Activated CD4-positive, CD25-positive, alpha-beta regulatory T cell treated with anti-CD3 and anti-CD28 coated beads, Interleukin-2, amount 50 U/mL, for 24 hours (primary cell): ENCODE data around the gene CUX1.
"Not testable (repeated sequence)": the region's sequence is repeated elsewhere in the genome, so short reads cannot be mapped to it uniquely, and the experiment has no call there.

ENCODE experiments used
- ATAC-seq, 2 donors: fragments of 150-1000 bp; cut with Tn5 transposase; one replicate each; pipeline ENCODE4 v1.10.0; 2021; ENCODE audit warnings: mild to moderate bottlenecking in 1 of 2, moderate library complexity in 1 of 2

CUX1 gene

DNA sequence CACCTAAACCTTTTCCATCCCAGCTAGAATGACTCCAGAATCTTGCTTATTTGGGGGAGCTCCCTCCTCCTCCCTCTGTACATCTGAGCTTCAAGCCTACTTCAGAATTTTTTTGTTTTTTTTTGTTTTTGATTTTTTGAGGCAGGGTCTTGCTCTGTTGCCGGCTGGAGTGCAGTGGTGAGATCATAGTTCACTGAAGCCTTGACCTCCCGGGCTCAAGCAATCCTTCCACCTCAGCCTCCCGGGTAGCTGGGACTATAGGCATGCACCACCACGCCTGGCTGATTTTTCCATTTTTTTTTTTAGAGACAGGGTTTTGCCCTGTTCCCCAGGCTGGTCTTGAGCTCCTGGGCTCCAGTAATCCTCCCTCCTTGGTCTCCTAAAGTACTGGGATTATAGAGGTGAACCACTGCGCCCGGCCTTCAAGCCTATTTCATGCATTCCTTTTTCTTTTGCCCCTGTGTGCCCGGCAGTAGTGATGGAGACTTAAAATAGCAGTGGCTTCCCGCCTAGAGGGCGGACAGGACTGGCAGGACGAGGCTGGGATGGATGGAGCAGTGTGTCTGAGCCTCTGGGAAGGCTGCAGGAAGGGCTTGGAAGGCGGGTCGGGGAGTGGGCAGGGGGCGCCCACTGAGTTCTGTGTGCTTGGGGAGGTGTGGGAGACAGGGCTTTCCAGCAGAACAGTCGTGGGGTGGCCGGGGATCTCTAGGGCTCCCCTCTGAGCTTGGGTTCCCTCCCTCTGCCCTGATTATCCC lies 8.8 kb downstream of the CUX1 start:
- ATAC-seq, result no peak

GRCh38 chr7:101828301-101829020 lies 11.0 kb downstream of the CUX1 start:
- no peak for ATAC-seq

GRCh38 chr7:101829374-101829773 lies 11.9 kb downstream of the CUX1 start:
- no peak for ATAC-seq

DNA sequence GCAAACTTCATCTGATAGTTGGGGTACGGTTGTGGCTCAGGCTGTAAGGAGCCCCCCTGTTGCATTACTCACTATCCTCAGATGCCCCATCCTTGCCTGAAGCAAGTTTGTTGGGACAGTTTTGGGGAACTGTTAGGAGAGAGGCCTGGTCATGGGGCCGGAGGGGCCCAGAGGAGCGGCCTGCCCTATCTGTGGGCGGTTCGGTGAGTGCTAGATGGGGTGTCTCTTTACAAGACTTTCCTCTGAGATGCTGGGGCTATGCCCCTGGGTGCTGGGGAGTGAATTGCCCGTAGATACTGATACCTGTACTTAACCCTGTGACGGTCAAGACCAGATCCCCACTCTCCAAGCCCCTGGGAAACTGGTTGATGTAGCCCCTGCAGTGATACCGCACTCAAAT lies 12.4 kb downstream of the CUX1 start:
- no peak for ATAC-seq

DNA sequence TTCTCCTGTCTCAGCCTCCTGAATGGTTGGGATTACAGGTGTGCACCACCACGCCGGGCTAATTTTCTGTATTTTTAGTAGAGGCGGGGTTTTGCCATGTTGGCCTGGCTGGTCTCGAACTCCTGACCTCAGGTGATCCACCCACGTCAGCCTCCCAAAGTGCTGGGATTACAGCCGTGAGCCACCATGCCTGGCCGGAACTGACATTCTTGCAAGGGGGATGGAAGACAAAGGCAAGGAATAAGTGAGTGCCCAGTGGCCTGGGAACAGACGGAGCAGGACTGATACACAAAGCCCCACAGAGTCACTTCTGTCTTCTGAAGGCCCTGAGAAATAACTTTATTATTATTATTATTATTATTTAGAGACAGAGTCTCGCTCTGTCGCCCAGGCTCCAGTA lies 14.0 kb downstream of the CUX1 start:
- ATAC-seq, result not testable (repeated sequence)

DNA sequence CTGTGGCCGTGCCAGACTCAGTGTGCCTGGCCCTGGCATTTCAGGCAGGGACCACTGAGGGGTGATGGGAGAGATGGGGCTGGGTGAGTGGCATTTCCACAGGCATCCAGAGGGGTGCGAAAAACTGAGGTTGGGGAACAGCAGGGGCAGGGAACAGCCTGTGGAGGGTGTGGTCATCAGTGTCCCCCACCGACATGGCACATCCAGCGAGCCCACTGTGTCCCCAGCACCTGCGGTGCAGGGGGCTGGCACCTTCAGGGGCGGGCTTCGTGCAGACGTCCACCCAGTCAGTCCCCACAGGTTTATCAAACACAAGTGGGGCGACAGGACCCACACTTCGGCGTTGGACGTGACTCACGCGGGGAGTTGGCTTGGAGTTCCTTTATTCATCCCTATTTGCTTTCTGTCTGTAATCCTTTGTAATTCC lies 14.8 kb downstream of the CUX1 start:
- no peak for ATAC-seq

DNA sequence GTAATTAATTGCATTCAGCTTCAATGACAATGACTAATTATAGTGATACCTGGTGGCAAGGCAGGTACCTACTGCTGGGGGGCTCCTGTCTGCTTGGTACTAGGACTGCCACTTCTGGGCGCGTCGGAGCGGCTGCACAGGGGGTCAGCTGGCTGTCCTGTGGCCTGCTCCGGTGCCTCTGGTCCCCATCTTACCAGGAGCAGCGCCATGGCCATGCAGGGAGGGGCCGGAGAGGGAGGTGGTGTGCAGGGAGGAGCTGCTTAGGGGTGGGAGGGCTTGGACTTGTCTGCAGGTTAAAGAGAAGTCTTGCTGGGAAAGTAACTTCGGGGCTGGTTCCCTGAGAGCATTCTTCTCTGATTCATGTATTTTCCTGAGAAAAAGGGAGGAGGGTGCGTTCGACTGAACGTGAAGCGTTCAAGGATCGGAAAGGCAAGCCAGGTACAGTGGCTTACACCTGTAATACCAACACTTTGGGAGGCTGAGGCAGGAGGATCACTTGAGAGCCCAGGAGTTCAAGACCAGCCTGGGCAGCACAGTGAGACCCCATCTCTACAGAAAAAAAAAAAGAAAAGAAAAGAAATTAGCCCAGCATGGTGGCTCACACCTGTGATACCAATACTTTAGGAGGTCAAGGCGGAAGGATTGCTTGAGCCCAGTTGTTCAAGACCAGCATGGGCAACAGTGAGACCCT lies 15.4 kb downstream of the CUX1 start:
- ATAC-seq, result no peak

- no peak for ATAC-seq
Measured at GRCh38 chr7:101833799-101834198, 16.4 kb downstream of the CUX1 start.

DNA sequence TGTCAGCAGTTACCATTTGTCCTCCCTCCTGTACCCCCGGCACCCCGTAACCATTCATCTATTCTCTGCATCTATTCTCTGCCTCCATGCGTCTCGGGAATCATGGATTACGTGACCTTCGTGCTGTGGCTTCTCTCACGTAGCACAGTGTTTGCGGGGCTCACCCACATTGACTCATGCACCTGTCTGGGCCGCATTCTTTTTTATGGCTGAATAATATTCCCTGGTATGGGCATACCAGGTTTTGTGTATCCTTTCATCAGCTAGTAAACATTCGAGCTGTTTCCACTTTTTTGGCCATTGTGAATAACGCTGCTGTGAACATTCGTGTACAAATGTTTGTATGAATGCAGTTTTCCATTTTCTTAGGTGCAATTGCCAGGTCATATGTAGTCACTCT lies 17.7 kb downstream of the CUX1 start:
- ATAC-seq, result no peak

DNA sequence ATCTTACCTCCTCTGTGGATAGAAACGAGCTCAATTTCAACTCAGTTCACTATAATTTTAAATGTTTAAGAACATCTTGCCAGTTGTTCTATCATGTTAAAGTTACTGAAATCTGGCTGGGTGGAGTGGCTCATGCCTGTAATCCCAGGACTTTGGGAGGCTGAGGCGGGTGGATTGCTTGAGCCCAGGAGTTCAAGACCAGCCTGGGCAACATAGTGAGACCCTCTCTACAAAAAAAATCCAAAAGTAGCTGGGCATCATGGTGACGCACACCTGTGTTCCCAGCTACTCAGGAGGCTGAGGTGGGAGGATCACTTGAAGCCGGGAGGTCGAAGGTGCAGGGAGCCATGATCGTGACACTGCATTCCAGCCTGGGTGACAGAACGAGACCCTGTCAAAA lies 20.0 kb downstream of the CUX1 start:
- not testable (repeated sequence) for ATAC-seq

DNA sequence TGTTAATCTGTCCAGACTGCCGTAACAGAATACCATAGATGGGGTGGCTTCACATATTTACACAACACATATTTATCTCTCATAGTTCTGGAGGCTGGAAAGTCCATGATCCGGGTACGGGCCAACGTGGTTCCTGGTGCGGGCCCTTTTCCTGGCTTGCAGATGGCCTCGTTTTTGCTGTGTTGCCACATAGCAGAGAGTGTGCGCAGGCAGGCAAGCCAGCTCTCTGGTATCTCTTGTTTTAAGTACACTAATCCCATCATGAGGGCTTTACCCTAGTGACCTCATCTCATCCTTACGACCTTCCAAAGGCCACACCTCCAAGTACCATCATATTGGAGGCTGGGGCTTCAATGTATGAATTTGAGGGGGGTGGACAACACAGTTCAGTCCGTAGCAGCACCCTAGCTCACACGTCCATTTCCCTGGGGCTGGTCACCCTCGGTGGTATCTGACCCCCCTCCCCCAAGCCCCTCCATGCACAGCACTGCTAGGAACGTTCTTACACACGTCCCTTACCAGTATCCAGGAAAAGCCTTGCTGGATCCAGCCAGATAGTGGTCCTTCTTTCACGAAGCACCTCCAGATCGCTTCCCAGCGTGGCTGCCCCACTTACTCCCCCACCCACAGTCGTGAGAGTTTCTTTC lies 21.5 kb downstream of the CUX1 start:
- ATAC-seq, result no peak

DNA sequence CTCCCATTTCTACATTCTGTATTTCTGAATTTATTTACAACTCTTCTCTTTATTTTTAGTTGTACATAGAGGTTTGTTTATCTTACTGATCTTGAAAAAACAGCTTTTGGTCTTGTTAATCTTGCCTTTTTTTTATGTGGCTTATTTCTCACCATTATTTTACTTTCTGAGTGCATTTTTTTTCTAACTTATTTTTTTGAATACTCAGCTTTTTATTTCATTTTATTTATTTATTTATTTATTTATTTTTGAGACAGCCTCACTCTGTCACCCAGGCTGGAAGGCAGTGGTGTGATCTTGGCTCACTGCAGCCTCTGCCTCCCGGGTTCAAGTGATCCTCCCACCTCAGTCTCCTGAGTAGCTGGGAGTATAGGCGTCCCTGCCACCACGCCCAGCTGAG lies 23.9 kb downstream of the CUX1 start:
- no peak for ATAC-seq

DNA sequence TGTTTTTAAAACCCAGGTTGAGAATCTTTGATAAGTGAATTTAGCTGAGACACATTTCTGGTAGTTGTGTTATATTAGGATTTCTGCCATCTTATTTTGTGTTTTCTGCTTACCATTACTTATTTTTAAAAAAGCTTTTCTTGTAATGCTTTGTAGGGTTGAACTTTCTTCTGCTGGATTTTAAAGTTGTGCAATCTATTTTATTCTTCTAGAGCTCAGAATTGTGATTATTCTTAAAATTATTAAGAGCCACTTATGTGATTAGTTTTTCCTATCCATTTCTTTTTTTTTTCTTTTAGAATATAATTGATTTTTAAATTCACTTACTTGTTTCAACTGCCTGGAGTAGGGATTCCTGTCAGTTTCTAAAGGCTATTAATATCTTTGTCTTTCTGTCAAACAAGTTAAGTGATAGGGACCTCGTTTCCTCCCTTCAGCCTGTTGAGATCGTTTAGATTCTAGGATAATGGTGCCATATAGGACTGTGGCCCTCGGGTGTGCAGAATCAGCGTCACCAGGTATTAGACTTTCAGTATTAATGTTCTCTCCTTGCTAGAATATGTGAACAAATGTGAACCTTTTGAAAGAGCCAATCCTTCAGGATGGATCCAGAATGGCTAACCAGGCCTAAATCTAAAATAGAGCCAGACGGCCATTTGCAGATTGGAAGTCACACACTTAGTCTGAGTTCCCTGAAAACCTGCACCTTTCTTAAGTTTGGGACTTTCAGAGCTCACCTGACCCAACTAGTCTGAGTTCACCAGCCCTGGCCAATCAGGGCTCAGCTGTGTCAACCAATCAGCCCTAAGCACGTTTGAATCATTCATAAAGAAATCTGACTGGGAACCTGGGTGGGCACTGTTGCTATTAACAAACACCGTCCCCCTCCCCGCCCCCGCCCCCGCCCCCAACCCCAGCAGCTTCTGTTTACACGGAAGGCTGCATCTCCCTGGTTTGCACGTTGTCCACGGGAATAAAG lies 26.2 kb downstream of the CUX1 start:
- ATAC-seq, result no peak

- no peak for ATAC-seq
Measured at GRCh38 chr7:101845974-101846373, 28.5 kb downstream of the CUX1 start.

GRCh38 chr7:101846800-101847538 lies 29.5 kb downstream of the CUX1 start:
- ATAC-seq, result no peak

- ATAC-seq, result no peak
Measured at GRCh38 chr7:101848208-101848951, 31.0 kb downstream of the CUX1 start.

- ATAC-seq, result not testable (repeated sequence)
Measured at GRCh38 chr7:101849314-101849713, 31.9 kb downstream of the CUX1 start.

DNA sequence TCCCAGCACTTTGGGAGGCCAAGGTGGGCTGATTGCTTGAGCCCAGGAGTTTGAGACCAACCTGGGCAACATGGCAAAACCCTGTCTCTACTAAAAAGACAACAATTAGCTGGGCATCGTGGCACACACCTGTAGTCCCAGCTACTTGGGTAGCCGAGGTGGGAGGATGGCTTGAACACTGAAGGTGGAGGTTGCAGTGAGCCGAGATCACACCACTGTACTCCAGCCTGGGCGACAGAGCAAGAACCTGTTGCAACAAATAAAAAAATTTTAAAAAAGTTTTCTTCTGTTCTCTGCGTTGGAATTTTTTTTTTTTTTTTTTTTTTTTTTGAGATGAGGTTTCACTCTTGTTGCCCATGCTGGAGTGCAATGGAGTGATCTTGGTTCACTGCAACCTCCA lies 34.9 kb downstream of the CUX1 start:
- ATAC-seq, result not testable (repeated sequence)

DNA sequence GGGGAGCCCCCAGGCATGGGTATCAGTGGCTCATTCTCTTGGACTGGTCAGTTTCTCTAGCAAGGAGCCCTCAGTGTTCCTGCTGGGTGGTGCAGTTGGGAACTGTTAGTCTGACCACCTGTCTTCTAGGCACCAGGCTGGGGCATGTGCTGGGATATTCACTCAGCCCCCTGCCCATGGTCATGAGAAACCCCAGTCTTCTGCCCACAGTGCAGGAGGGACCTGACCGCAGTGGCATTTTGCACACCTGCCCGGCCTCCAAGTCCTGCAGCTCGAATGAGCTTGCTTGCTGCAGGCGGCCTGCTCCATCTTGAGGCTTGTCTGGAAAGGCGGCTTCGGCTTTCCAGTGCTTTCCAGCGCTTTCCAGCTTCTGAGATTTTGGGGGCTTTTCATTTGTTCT lies 36.3 kb downstream of the CUX1 start:
- no peak for ATAC-seq

GRCh38 chr7:101854084-101854865 lies 36.8 kb downstream of the CUX1 start:
- no peak for ATAC-seq
